ENCODE measurements around the gene HKDC1. TPM values are rescaled to one million over a fixed set of nuclear protein-coding genes. Genes with fewer than 3 reads are reported as not detected.

Gene HKDC1
- total RNA-seq, 1 experiment from 2014 or later, result 0.68 TPM

- peaks cover 16% of the 10 kb centered on the region for H3K4me1 Mint-ChIP-seq (ENCODE audit: insufficient read depth, unreplicated experiment)
- no peak for DNase-seq (ENCODE audit: unreplicated experiment)
- no peak overlapping the region for H3K4me3 Mint-ChIP-seq (ENCODE audit: unreplicated experiment)
- BruUV-seq (replicated peaks), result no TSS peak
- no peaks in the 10 kb centered on the region for H3K27me3 Mint-ChIP-seq (ENCODE audit: insufficient read depth, unreplicated experiment)
- H3K27ac Mint-ChIP-seq (ENCODE audit: low read depth, unreplicated experiment), result no peak overlapping the region
- H3K36me3 Mint-ChIP-seq (ENCODE audit: insufficient read depth, unreplicated experiment), result no peaks in the 10 kb centered on the region
- CTCF ChIA-PET, result interaction anchor here (0.6 kb wide), 1 partner anchor 19 kb away, joined by 3 read pairs; no protein-coding TSS in a partner anchor
- H3K9me3 Mint-ChIP-seq (ENCODE audit: unreplicated experiment), result no peaks in the 10 kb centered on the region
- POLR2A ChIA-PET, result no interaction called here
- TF ChIP-seq CTCF (IDR thresholded peaks at IDR 0.05; ENCODE audit: unreplicated experiment), result no peak
- intact Hi-C loops (cut with micrococcal nuclease), result no loop called here
Observed at GRCh38 chr10:69243817-69244216, 23.7 kb downstream of the HKDC1 start.

- peaks cover 9% of the 10 kb centered on the region for H3K4me1 Mint-ChIP-seq (ENCODE audit: insufficient read depth, unreplicated experiment)
- no peaks in the 10 kb centered on the region for H3K9me3 Mint-ChIP-seq (ENCODE audit: unreplicated experiment)
- H3K36me3 Mint-ChIP-seq (ENCODE audit: insufficient read depth, unreplicated experiment), result no peaks in the 10 kb centered on the region
- no peak for TF ChIP-seq CTCF (IDR thresholded peaks at IDR 0.05; ENCODE audit: unreplicated experiment)
- CTCF ChIA-PET, result interaction anchor here (0.6 to 0.9 kb wide), 3 partner anchors 113 to 395 kb away, joined by 3 to 4 read pairs (median 3); no protein-coding TSS in a partner anchor
- BruUV-seq (replicated peaks), result no TSS peak
- POLR2A ChIA-PET, result no interaction called here
- no peak overlapping the region for H3K4me3 Mint-ChIP-seq (ENCODE audit: unreplicated experiment)
- H3K27ac Mint-ChIP-seq (ENCODE audit: low read depth, unreplicated experiment), result no peak overlapping the region
- DNase-seq (ENCODE audit: unreplicated experiment), result no peak
- intact Hi-C loops (cut with micrococcal nuclease), result no loop called here
- no peaks in the 10 kb centered on the region for H3K27me3 Mint-ChIP-seq (ENCODE audit: insufficient read depth, unreplicated experiment)
Observed at GRCh38 chr10:69246036-69246435, 25.9 kb downstream of the HKDC1 start.

GRCh38 chr10:69246581-69247312 is 26.6 kb downstream of the HKDC1 start:
- H3K4me1 Mint-ChIP-seq (ENCODE audit: insufficient read depth, unreplicated experiment), result peaks cover 2% of the 10 kb centered on the region
- ChIA-PET POLR2A (no interaction called here), CTCF (interaction anchor here (0.6 to 0.9 kb wide), 4 partner anchors 9 to 394 kb away, joined by 3 to 7 read pairs (median 4); no protein-coding TSS in a partner anchor)
- no peak overlapping the region for H3K4me3 Mint-ChIP-seq (ENCODE audit: unreplicated experiment)
- no peaks in the 10 kb centered on the region for H3K36me3 Mint-ChIP-seq (ENCODE audit: insufficient read depth, unreplicated experiment)
- no peaks in the 10 kb centered on the region for H3K9me3 Mint-ChIP-seq (ENCODE audit: unreplicated experiment)
- no peak for TF ChIP-seq CTCF (IDR thresholded peaks at IDR 0.05; ENCODE audit: unreplicated experiment)
- H3K27ac Mint-ChIP-seq (ENCODE audit: low read depth, unreplicated experiment), result no peak overlapping the region
- no TSS peak for BruUV-seq (replicated peaks)
- intact Hi-C loops (cut with micrococcal nuclease), result no loop called here
- H3K27me3 Mint-ChIP-seq (ENCODE audit: insufficient read depth, unreplicated experiment), result no peaks in the 10 kb centered on the region
- no peak for DNase-seq (ENCODE audit: unreplicated experiment)

- no peak overlapping the region for H3K4me3 Mint-ChIP-seq (ENCODE audit: unreplicated experiment)
- DNase-seq (ENCODE audit: unreplicated experiment), result no peak
- no peaks in the 10 kb centered on the region for H3K9me3 Mint-ChIP-seq (ENCODE audit: unreplicated experiment)
- H3K27me3 Mint-ChIP-seq (ENCODE audit: insufficient read depth, unreplicated experiment), result no peaks in the 10 kb centered on the region
- ChIA-PET POLR2A (no interaction called here), CTCF (interaction anchor here (0.8 to 0.9 kb wide), 2 partner anchors 9 to 134 kb away, joined by 3 to 7 read pairs; no protein-coding TSS in a partner anchor)
- H3K36me3 Mint-ChIP-seq (ENCODE audit: insufficient read depth, unreplicated experiment), result no peaks in the 10 kb centered on the region
- intact Hi-C loops (cut with micrococcal nuclease), result no loop called here
- H3K4me1 Mint-ChIP-seq (ENCODE audit: insufficient read depth, unreplicated experiment), result no peaks in the 10 kb centered on the region
- H3K27ac Mint-ChIP-seq (ENCODE audit: low read depth, unreplicated experiment), result no peak overlapping the region
- TF ChIP-seq CTCF (IDR thresholded peaks at IDR 0.05; ENCODE audit: unreplicated experiment), result no peak
- no TSS peak for BruUV-seq (replicated peaks)
Observed at GRCh38 chr10:69247313-69247710, 27.2 kb downstream of the HKDC1 start.

All from MCF 10A (cell line).